Daoy (cell line): ENCODE results near the gene FGD6. TPM values are rescaled to one million over a fixed set of nuclear protein-coding genes. Genes with fewer than 3 reads are reported as not detected.
A peak's percentile ranks its signal among the peaks of the same experiment; 100 is the strongest.
"Not testable (repeated sequence)": the region's sequence is repeated elsewhere in the genome, so short reads cannot be mapped to it uniquely, and the experiment has no call there.

Experiments used
- DNase-seq: peaks from one replicate; pipeline ENCODE4 v3.0.0-alpha.2; 2015; ENCODE audit warnings: low read depth
- total RNA-seq: library from RNA; depleted of rRNA; stranded (reverse); fragments of >200 nt; shearing (Covaris generic); gene quantifications from 2 replicates; pipeline ENCODE4 v1.2.3, GENCODE V29; 2014

Gene FGD6
- total RNA-seq, 1 experiment from 2014 or later: 12.3 TPM

DNA sequence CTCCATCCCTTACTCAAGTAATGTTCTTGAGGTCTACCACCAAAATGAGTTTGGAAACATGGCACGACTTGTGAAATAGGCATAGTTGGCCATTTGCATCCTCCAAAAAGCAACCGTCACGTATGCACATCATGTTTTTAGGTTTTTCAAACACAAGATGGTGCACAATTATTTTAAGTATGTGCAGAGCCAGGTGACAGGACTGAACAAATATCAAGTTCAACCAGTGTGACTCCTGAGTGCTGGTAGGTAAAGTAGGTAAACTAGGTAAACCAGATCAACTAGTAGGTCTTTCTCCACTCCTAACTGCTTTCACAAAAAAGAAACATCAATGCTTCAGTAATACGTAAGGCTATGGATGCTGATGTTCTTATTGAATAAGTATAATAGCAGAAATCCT lies 39.1 kb downstream of the FGD6 start:
- no peak for DNase-seq

DNA sequence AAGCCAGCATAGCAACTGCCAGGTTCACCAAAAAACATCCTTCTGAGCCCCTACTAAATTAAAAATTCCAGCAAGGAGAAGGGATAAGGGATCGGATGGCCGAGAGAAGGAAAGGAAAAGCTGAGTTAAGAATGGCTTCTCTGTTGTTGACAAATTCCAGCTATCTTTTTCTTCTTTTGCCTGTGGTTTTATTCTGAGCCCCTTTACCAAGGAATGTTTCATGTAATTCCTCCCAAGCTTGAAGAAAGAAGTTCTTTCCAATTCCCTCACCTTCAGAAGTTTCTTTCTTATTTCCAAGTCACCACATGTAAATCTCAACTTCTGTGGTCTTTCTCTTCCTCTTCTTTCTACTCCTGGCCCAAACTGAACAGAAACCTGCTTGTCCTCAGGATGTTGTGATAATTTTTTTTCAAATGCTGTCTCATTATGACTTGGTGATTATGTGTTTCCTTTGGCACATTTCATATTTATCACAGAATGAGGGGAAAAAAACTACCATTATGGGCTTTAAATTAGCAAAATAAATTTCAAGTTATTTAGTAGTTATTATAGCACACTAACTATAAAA lies 40.0 kb downstream of the FGD6 start:
- peak; percentile 16 for DNase-seq

DNA sequence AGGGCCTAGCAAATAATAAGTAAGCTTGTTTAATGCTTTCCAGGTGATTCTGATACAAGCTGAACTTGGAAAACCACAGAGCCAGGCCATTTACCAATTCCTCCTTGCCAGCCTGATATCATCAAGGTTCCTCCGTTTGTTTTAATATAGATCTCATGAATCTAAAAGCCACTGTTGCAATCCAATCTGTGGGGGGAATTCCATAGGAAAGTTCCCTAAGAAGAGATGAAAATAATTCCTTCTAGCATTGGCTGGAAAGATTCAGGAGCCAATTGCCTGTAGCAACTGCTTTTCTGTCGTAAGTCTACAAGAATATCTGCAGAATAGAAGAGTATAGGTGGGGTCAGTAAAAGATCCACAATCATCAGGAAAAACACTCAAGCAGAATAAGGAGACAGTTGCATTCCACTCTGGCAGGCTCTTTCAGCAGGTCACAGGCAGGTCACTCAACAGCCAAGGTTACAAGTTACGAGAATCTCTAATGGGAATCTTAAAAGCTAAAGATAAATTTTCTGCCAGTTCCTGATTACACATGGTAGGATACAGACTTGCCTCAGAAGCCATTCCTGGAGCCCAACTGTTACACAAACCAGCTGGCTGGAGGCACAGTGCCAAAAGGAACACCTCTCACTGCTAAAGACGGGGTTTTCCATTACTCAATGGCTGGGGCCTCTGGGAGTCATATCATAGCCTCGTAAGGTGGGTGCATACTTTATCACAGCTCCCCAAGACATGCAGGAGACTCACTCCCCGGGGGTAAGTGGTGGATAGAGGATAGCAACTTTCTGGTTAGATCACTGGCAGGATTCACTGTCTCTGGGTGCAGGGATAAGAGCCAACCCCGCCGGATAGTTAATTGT lies 43.6 kb downstream of the FGD6 start:
- peak; percentile 91 for DNase-seq

GRCh38 chr12:95169368-95169767 lies 47.9 kb downstream of the FGD6 start:
- peak; percentile 89 for DNase-seq

- no peak for DNase-seq
Observed at GRCh38 chr12:95168746-95169145, 48.5 kb downstream of the FGD6 start.

GRCh38 chr12:95164656-95165055 lies 52.6 kb downstream of the FGD6 start:
- DNase-seq: no peak

GRCh38 chr12:95158919-95159318 lies 58.3 kb downstream of the FGD6 start:
- no peak for DNase-seq

- DNase-seq: no peak
Observed at GRCh38 chr12:95151821-95152220, 65.4 kb downstream of the FGD6 start.

DNA sequence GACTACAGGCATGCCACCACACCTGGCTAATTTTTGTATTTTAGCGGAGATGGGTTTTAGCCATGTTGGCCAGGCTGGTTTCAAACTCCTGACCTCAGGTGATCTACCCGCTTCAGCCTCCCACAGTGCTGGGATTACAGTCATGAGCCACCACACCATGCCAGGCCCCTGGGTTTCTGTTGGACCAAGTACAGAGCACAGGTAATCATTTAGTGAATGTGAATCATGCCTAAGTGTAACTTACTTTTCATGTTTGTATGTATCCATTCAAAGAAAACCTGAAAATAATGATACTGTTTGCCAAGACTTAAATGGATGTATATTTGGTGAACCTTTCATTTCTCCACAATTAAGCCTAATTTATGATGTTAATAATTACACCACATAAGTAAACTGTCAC lies 65.9 kb downstream of the FGD6 start:
- no peak for DNase-seq

- DNase-seq: no peak
Observed at GRCh38 chr12:95150501-95150900, 66.8 kb downstream of the FGD6 start.

- no peak for DNase-seq
Observed at GRCh38 chr12:95147866-95148265, 69.4 kb downstream of the FGD6 start.

DNA sequence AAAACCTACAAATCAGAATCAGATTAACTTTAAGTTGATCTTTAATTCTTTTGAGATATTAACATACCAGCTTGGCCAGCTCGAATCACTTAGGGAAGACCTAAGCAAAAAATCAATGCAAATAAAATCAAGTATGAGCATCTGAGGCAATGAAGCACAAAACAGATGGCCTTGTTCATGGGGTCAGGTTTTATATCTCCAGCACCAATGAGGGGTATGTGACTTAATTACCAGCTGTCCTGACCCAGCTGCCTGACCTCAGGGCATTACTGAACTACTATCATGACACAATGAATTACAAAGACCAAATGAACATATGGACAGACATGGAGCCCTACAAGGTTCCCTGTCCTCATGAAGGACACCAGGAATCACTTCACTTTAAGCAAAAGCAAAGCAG lies 70.5 kb downstream of the FGD6 start:
- no peak for DNase-seq

GRCh38 chr12:95143621-95144205 lies 73.6 kb downstream of the FGD6 start:
- DNase-seq: no peak

DNA sequence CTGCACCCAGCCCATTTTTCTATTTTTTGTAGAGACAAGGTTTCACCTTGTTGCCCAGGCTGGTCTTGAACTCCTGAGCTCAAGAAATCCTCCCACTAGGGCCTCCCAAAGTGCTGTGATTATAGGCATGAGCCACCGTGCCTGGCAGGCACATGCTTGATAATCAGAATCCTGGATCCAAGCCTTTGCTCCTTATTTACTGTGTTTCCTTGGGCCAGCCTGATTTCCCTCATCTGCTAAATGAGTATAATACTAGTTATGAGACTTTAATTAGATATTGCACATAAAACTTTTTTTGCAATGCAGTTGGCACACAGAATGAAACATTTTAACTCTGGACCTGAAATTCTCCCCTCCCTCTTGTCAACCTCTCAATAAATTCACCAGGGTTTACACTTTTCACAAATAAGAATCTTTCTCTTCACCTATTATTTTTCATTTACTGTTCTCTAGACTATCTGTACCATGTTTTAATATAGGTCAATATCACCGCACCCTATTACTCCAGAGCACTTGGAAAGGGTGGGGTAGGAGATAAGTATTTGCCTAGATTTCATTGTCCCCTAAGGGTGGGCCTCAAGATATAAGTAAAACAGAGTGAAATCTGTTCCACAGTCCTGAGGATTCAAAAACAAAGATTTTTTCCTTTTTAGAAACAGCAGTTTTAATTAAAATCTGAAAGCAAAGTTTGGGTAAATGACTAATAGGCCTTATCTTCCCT lies 74.7 kb downstream of the FGD6 start:
- no peak for DNase-seq

DNA sequence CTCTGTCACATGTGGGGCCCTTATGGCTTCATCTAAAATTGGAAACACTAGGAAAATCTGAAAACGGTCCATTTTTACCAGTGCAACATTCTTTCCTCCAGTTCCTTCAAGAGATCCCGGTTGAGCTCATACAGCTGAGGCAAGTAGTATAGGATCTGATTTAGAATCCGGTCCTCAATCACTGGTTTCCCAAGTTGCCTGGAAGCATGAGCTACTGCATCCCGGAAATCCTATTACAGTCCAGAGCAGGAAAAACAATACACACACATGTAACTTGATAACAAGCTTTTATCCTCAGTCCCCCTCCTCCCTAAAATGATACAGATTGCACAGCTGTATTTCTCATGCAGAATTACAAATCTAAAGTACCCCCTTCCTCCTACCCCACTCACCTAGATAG lies 76.0 kb downstream of the FGD6 start:
- DNase-seq: no peak

- not testable (repeated sequence) for DNase-seq
Observed at GRCh38 chr12:95138031-95138430, 79.2 kb downstream of the FGD6 start.

DNA sequence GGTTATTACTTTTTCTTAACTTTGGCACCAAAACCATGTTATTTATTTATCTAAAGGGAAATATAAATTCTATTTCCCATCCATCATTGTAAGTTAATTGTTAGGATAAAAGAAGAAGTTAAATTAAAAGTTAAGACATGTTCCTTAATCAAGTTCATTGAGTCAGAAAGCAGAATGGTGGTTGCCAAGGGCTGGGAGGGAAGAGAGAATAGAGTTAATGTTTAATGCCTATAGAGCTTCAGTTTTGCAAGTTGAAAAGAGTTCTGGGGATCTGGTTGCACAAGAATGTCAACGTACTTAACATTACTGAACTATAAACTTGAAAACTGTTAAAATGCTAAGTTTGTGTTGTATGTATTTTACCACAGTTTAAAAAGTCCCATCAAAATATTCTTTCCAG lies 80.7 kb downstream of the FGD6 start:
- DNase-seq: no peak

GRCh38 chr12:95134085-95134484 lies 83.2 kb downstream of the FGD6 start:
- DNase-seq: no peak

DNA sequence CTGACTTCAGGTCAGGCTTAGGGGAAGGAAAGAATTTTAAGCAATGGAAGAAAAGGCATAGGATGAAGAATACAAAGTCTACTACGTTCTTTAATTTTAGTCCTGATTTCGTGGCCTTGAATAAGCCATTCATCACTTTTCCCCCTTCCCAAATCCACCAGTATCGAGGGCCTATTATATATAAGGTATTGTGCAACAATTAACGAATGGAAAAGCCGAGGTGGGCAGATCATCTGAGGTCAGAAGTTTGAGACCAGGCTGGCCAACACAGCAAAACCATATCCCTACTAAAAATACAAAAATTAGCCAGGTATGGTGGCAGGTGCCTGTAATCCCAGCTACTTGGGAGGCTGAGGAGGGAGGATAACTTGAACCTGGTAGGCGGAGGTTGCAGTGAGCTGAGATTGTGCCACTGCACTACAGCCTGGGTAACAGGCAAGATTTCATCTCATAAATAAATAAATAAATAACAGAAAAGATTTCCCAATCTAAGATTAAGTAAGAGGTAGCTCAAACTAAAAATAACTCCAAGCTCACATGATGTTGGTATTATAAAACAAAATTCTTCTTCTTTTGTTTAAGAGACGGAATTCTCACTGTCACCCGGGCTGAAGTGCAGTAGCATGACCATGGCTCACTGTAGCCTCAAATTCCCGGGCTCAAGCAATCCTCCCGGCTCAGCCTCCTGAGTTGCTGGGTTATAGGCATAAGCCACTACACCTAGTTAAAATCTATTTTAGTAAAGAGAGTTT lies 85.5 kb downstream of the FGD6 start:
- DNase-seq: no peak

- DNase-seq: peak; percentile 55
Observed at GRCh38 chr12:95130096-95130495, 87.2 kb downstream of the FGD6 start.

GRCh38 chr12:95129115-95129514 lies 88.2 kb downstream of the FGD6 start:
- DNase-seq: no peak

DNA sequence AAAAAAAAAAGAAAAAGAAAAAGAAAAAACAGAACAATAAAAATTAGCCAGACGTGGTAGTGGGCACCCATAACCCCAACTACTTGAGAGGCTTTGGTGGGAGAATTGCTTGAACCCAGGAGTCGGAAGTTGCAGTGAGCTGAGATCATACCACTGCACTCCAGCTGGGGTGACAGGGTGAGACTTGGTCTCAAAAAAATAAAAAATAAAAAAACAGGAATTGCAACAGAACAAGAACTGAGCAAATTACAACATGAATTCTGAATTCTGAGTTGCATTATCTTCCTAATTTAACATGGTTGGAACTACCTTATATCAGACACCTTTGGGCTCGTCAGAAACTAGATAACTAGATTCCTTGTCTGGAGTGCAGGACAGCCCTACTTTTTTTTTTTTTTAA lies 90.5 kb downstream of the FGD6 start:
- DNase-seq: no peak
